Body of pancreas (tissue), 4 donors: ENCODE results near the gene LRRC41. TPM values are rescaled to one million over a fixed set of nuclear protein-coding genes. Genes with fewer than 3 reads are reported as not detected.

ENCODE experiments used
- ATAC-seq: fragments of 150-250 bp; one replicate; pipeline ENCODE4 v1.9.1; 2016
- DNase-seq, 4 donors: peaks; one replicate each; pipeline ENCODE4 v3.0.0-alpha.2; 2019
- H3K27ac ChIP-seq, 4 donors: fragments of 200-600 bp; sonication (generic); 1 replicate in 3 of 4; 2 replicates in 1 of 4; pipeline versions ENCODE4 v1.5.1 to v1.6.1; 2016 to 2019; ENCODE audit warnings: mild to moderate bottlenecking in 1 of 4, mixed read lengths in 1 of 4, moderate library complexity in 1 of 4
- H3K27me3 ChIP-seq, 2 donors: fragments of 200-600 bp; sonication (generic); one replicate each; pipeline ENCODE4 v1.6.0; 2016; ENCODE audit warnings: mild to moderate bottlenecking in 1 of 2
- H3K36me3 ChIP-seq, 2 donors: fragments of 200-600 bp; sonication (generic); replicated peaks in 1 of 2; 2 replicates each; pipeline ENCODE4 v1.5.1; 2016; ENCODE audit warnings: low read depth in 2 of 2; ENCODE audit not compliant: insufficient read depth in 1 of 2
- H3K4me1 ChIP-seq: fragments of 200-600 bp; sonication (generic); one replicate; pipeline ENCODE4 v1.6.0; 2016
- H3K4me3 ChIP-seq, 2 donors: fragments of 200-600 bp; sonication (generic); 1 replicate in 1 of 2; 2 replicates in 1 of 2; pipeline ENCODE4 v1.5.1; 2016 to 2019
- H3K9me3 ChIP-seq, 3 donors: fragments of 200-600 bp; sonication (generic); 1 replicate in 2 of 3; 2 replicates in 1 of 3; pipeline ENCODE4 v1.5.1; 2016
- POLR2A ChIP-seq, 3 donors: fragments of 450-650 bp; IDR thresholded peaks; one replicate each; pipeline ENCODE4 v1.6.1; 2016; ENCODE audit warnings: antibody characterized with exemption in 3 of 3, mild to moderate bottlenecking in 2 of 3
- WGBS, 2 donors: methylation state at CpG; one replicate each; pipeline ENCODE4 v1.1.5; 2017; 5-methylcytosine and 5-hydroxymethylcytosine counted together
- intact Hi-C: fragments of 100-400 bp; cut with DNase I; formaldehyde crosslinking; loops from one replicate; pipeline ENCODE4 v1.15.1; 2023
- total RNA-seq, 2 donors: library from RNA; depleted of rRNA; stranded (reverse); fragments of >200 nt; gene quantifications; one replicate each; pipeline ENCODE4 v1.1.0, GENCODE V29; 2016
- TF ChIP-seq, protein P1 (sequence below), 7 experiments: fragments of 450-650 bp in 4 of 7; fragments of 200-600 bp in 3 of 7; sonication (generic) in 3 of 7; IDR thresholded peaks; one replicate each; pipeline ENCODE4 v1.5.1; 2016 to 2019; ENCODE audit warnings: antibody characterized with exemption in 7 of 7

LRRC41 gene
- total RNA-seq, 2 donors from 2014 or later, result 36.6 to 59.0 TPM

DNA sequence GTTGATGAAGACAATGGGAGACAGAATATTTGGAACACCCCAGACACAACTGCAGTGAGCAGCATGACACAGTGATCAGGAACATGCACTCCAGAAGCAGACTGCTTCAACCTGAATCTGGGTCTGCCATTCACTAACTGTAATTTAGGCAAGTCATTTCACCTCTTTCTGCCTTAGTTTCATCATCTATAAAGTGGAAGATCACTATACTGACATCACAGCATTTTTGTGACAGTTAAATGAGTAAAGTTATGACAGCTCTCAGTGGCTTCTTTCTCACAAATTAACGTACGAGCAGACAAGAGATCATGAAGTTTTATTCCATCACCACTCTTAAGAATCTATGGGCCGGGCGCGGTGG, 14.3 kb downstream of the LRRC41 start:
- no peaks in the 10 kb centered on the region for H3K27me3 ChIP-seq
- DNase-seq (no peak), ATAC-seq (no peak)
- intact Hi-C loops, result no loop called here
- no peaks in the 10 kb centered on the region for H3K9me3 ChIP-seq
- no peak overlapping the region for H3K4me3 ChIP-seq
- H3K4me1 ChIP-seq, result no peaks in the 10 kb centered on the region
- H3K27ac ChIP-seq, result no peak overlapping the region
- WGBS, 2 donors, result 90 to 98% methylated on average over 5 of the region's 5 CpGs
- H3K36me3 ChIP-seq, result peaks cover 0 to 10% of the 10 kb centered on the region in 2 donors
- TF ChIP-seq, protein P1, sequence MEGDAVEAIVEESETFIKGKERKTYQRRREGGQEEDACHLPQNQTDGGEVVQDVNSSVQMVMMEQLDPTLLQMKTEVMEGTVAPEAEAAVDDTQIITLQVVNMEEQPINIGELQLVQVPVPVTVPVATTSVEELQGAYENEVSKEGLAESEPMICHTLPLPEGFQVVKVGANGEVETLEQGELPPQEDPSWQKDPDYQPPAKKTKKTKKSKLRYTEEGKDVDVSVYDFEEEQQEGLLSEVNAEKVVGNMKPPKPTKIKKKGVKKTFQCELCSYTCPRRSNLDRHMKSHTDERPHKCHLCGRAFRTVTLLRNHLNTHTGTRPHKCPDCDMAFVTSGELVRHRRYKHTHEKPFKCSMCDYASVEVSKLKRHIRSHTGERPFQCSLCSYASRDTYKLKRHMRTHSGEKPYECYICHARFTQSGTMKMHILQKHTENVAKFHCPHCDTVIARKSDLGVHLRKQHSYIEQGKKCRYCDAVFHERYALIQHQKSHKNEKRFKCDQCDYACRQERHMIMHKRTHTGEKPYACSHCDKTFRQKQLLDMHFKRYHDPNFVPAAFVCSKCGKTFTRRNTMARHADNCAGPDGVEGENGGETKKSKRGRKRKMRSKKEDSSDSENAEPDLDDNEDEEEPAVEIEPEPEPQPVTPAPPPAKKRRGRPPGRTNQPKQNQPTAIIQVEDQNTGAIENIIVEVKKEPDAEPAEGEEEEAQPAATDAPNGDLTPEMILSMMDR (IDR thresholded peaks at IDR 0.05), result no peak
- no peak for TF ChIP-seq POLR2A (IDR thresholded peaks at IDR 0.05)

DNA sequence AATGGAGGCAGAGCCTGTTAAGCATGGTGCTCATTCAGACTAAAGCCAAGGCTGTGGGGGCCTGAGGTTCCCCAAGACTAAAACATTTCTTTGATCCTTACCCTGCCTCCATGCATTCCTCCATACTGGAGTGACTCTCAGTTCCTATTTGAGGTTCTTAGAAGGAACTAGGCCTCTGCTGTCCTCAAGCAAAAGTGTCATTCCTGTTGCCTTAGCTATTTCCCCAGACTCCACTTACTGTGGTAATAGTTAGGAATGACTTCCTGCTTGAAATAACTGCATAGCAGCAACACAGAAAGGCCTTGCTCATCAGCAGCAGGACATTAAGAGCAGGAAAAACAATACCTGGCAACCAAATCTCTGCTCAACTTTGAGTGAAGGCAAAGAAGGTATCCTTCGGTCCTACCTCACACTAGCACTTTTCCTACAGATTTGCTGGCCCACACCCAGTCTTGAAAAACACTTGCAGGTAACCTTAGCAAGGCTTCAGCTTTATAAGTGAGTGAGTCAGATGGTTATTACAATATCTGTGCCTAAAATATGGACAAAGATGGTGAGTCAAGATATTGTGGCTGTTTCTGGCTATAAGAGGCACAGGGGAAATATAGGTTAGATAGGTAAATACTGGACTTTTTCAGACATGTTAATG, 14.8 kb downstream of the LRRC41 start:
- ATAC-seq, result no peak
- no peak for TF ChIP-seq POLR2A (IDR thresholded peaks at IDR 0.05)
- TF ChIP-seq, protein P1 (IDR thresholded peaks at IDR 0.05), result no peak
- DNase-seq, result no peak

DNA sequence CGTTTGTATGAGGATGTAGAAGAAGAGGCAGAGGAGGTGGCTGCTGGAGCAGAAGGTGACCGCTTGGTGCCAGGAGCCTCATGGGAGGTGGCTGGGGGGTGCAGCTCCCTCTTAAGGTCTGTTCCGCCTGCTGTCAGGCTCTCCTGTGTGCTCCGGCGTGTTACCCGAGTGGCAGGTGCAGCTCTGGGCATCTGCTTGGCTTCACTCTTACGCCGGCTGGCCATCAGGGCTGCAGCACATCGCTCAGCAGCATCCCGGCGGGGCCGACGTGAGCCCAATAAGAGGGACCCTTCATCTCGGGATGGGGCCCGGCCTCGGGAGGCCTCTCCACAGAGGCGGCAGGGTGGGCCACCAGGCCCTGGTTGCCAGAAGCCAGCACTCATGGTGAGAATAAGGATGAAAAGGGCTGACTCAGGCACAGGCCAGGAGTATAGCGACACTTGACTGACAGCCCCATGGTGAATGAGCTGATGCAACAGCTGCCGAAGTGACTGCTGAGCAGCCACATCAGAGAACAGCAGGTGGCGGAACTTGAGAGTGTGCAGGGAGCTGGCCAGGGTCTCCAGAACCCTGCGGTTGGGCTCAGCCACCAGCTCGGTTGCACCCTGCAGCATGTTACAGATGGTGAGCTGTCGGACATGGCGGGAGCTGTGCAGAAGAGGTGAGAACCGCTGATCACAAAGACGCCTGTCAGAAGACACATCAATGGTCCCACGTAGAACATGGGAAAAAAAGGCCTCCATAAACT, 17.5 kb downstream of the LRRC41 start:
- no peaks in the 10 kb centered on the region for H3K9me3 ChIP-seq
- no peak overlapping the region for H3K4me3 ChIP-seq
- H3K4me1 ChIP-seq, result no peaks in the 10 kb centered on the region
- 89 to 94% methylated on average over 13 to 27 of the region's 27 CpGs for WGBS, 2 donors
- H3K36me3 ChIP-seq, result peaks cover 0 to 10% of the 10 kb centered on the region in 2 donors
- ATAC-seq (no peak), DNase-seq (no peak)
- intact Hi-C loops, result no loop called here
- no peak overlapping the region for H3K27ac ChIP-seq
- H3K27me3 ChIP-seq, result no peaks in the 10 kb centered on the region
- no peak for TF ChIP-seq POLR2A (IDR thresholded peaks at IDR 0.05)
- TF ChIP-seq, protein P1 (IDR thresholded peaks at IDR 0.05), result no peak

More for the DNA sequence above, 14.8 kb downstream of the LRRC41 start:
- Histone ChIP-seq H3K9me3 (no peaks in the 10 kb centered on the region), H3K27me3 (no peaks in the 10 kb centered on the region), H3K27ac (no peak overlapping the region), H3K36me3 (peaks cover 0 to 10% of the 10 kb centered on the region in 2 donors), H3K4me3 (no peak overlapping the region), H3K4me1 (no peaks in the 10 kb centered on the region)
- 83 to 90% methylated on average over 1 of the region's 1 CpG for WGBS, 2 donors
- intact Hi-C loops, result no loop called here

DNA sequence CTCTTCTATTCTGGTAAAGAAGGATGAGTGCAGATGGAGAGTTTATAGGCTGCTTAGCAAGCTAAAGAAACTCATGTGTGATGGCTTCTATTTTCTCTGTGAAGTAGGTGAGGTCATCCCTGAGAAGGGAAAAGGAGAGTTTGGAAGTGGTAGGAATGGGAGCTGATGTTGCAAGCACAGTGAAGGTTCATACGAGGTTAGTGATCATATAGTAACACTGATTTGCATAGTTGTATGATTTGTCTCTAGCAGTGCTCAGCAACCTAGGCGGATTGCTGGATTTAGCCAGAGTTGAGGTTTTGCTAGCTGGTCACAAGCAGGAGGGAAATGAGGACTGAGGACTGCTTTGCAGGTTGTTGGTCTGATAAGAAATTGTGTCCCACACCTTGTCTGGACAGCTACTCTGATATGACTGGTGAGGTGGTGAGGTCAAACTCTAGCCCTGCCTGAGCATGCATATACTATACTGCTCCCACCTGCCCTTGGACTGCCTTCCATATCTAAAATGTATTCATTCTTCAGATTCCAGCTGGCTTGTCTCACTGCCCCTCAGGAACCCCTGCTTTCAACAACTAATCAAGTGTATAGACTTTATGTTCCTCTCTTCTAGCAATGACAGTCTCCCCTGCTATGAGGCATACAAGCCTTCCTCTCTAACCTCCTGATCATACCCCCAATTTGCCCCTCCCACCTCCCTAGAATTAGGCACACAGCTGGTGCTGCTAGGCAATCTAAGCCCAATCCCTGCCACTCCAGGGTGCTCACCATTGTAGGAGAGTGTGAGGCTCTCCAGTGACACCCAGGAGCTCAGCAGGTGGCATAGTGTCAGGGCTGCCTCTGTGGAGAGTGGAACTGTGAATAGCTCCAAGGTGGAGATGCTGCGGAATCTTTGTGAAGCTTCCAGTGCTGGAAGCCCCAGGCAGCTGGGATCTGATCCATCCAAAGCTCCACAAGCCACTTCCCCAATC, 18.5 kb downstream of the LRRC41 start:
- no peaks in the 10 kb centered on the region for H3K4me1 ChIP-seq
- TF ChIP-seq, protein P1 (IDR thresholded peaks at IDR 0.05), result no peak
- TF ChIP-seq POLR2A (IDR thresholded peaks at IDR 0.05), result no peak
- ATAC-seq, result no peak
- no peak for DNase-seq
- WGBS, 2 donors, result 81 to 84% methylated on average over 2 to 3 of the region's 3 CpGs
- H3K36me3 ChIP-seq, result peaks cover 0 to 12% of the 10 kb centered on the region in 2 donors
- H3K27ac ChIP-seq, result no peak overlapping the region
- H3K4me3 ChIP-seq, result no peak overlapping the region
- H3K27me3 ChIP-seq, result no peaks in the 10 kb centered on the region
- no peaks in the 10 kb centered on the region for H3K9me3 ChIP-seq
- intact Hi-C loops, result no loop called here
